K562 (cell line): ENCODE data around the gene WEE1. TPM values are rescaled to one million over a fixed set of nuclear protein-coding genes. Genes with fewer than 3 reads are reported as not detected.
A peak's percentile ranks its signal among the peaks of the same experiment; 100 is the strongest.

ENCODE experiments used
- ATAC-seq: fragments of 200-7000 bp; cut with Tn5 transposase; 3 replicates; pipeline ENCODE4 v1.9.1; 2020; ENCODE audit warnings: moderate library complexity
- BruUV-seq: library from RNA; stranded (reverse); fragments of 400-500 nt; replicated peaks from 2 replicates; lab custom pipeline; 2021; lab: Mats Ljungman, UMichigan
- CTCF ChIA-PET: fragments of 300-600 bp; formaldehyde crosslinking; extraction: SDS; loops from one replicate; lab custom pipeline; 2021; ENCODE audit warnings: low intra/inter-chr PET ratio; lab: Yijun Ruan, JAX
- POLR2A ChIA-PET: fragments of 300-600, 350-650 bp; sonication (Branson Sonifier 250); formaldehyde crosslinking; extraction: SDS; loops from one replicate; lab custom pipeline; 2021; ENCODE audit warnings: antibody characterized with exemption, inconsistent platforms; lab: Yijun Ruan, JAX
- DNase-seq, 4 experiments: peaks; one replicate each; pipeline versions ENCODE4 v3.0.0 to v3.0.0-alpha.2; 2011 to 2018; ENCODE audit warnings: low spot score in 3 of 4, mixed read lengths in 3 of 4; ENCODE audit errors: extremely low read depth in 1 of 4
- FAIRE-seq: peaks from 2 replicates; lab custom pipeline; 2011; peaks lifted over from hg19 to GRCh38; lab: Jason Lieb, UNC
- H2AFZ ChIP-seq: 2 replicates; pipeline ENCODE4 v1.6.0; 2011; ENCODE audit warnings: low read depth, low read length, control low read depth, inconsistent platforms
- H3K27ac ChIP-seq: fragments of 200-600 bp; 3 replicates; pipeline ENCODE4 v1.8.0; 2011; ENCODE audit warnings: low read depth, mild to moderate bottlenecking, control low read depth, inconsistent platforms, low read length, moderate library complexity, mixed read lengths; ENCODE audit errors: extremely low read depth
- H3K27me3 ChIP-seq, 2 experiments: fragments of 300-600 bp in 1 of 2; 2 replicates in 1 of 2; 3 replicates in 1 of 2; pipeline versions ENCODE4 v1.6.0 to v1.8.0; 2011; ENCODE audit warnings: inconsistent platforms in 2 of 2, low read length in 2 of 2, mild to moderate bottlenecking in 1 of 2, mixed read lengths in 1 of 2, moderate library complexity in 1 of 2; ENCODE audit not compliant: control insufficient read depth in 2 of 2, insufficient read depth in 2 of 2
- H3K36me3 ChIP-seq: fragments of 300-600 bp; 3 replicates; pipeline ENCODE4 v1.8.0; 2011; ENCODE audit warnings: mild to moderate bottlenecking, low read length, inconsistent platforms; ENCODE audit not compliant: control insufficient read depth, insufficient read depth
- H3K4me1 ChIP-seq, 2 experiments: fragments of 200-600 bp in 1 of 2; replicated peaks in 1 of 2; 2 replicates in 1 of 2; 3 replicates in 1 of 2; pipeline versions ENCODE4 v1.5.1 to v1.8.0; 2011; ENCODE audit warnings: inconsistent platforms in 2 of 2, low read length in 2 of 2, mild to moderate bottlenecking in 1 of 2, mixed read lengths in 1 of 2, moderate library complexity in 1 of 2; ENCODE audit not compliant: control insufficient read depth in 2 of 2, insufficient read depth in 2 of 2
- H3K4me2 ChIP-seq: 2 replicates; pipeline ENCODE4 v1.6.1; 2011; ENCODE audit warnings: low read length, control low read depth, inconsistent platforms, mixed read lengths; ENCODE audit not compliant: insufficient read depth
- H3K4me3 ChIP-seq: fragments of 200-600 bp; sonication (generic), shearing (Covaris generic); 2 replicates; pipeline ENCODE4 v1.5.1; 2016; ENCODE audit warnings: control low read depth, inconsistent platforms
- H3K79me2 ChIP-seq: fragments of 200-600 bp; 3 replicates; pipeline ENCODE4 v1.8.0; 2011; ENCODE audit warnings: low read length, inconsistent platforms; ENCODE audit not compliant: control insufficient read depth, insufficient read depth
- H3K9ac ChIP-seq, 2 experiments: 2 replicates each; pipeline versions ENCODE4 v1.6.0 to v1.6.1; 2011; ENCODE audit warnings: low read depth in 2 of 2, low read length in 2 of 2, control low read depth in 1 of 2, inconsistent platforms in 1 of 2, mild to moderate bottlenecking in 1 of 2, mixed read lengths in 1 of 2; ENCODE audit not compliant: insufficient read depth in 1 of 2
- H3K9me1 ChIP-seq: one replicate; pipeline ENCODE4 v1.6.0; 2011; ENCODE audit warnings: inconsistent platforms, mild to moderate bottlenecking, low read length, moderate library complexity; ENCODE audit not compliant: control insufficient read depth, insufficient read depth
- H3K9me3 ChIP-seq: replicated peaks from 2 replicates; pipeline ENCODE4 v1.5.1; 2011; ENCODE audit warnings: low read depth, low read length, inconsistent platforms; ENCODE audit not compliant: control insufficient read depth, insufficient read depth
- H4K20me1 ChIP-seq: replicated peaks from 2 replicates; pipeline ENCODE4 v1.6.1; 2011; ENCODE audit warnings: low read length, inconsistent platforms, mixed read lengths; ENCODE audit not compliant: control insufficient read depth, insufficient read depth
- ADNP ChIP-seq: fragments of 200-800 bp; sonication (Bioruptor generic); IDR thresholded peaks from 2 replicates; pipeline ENCODE4 v1.6.1; 2016; ENCODE audit warnings: missing genetic modification characterization, missing compliant biosample characterization
- CCNT2 ChIP-seq: IDR thresholded peaks from 2 replicates; pipeline ENCODE4 v1.6.1; 2011; ENCODE audit warnings: borderline replicate concordance, low read depth, mild to moderate bottlenecking, moderate library complexity, mixed read lengths, low read length; ENCODE audit not compliant: insufficient read length; ENCODE audit errors: extremely low read depth
- ELF1 ChIP-seq: fragments of 200-800 bp; sonication (Bioruptor generic); IDR thresholded peaks from 2 replicates; pipeline ENCODE4 v1.6.1; 2016; ENCODE audit warnings: missing genetic modification characterization, missing compliant biosample characterization
- HDAC8 ChIP-seq: fragments of 450-650 bp; IDR thresholded peaks from 2 replicates; pipeline ENCODE4 v1.6.1; 2016; ENCODE audit warnings: mild to moderate bottlenecking, missing genetic modification characterization, moderate library complexity, missing compliant biosample characterization
- POLR2H ChIP-seq: IDR thresholded peaks from 2 replicates; pipeline ENCODE4 v1.6.1; 2016; ENCODE audit warnings: missing genetic modification characterization, low read depth, mild to moderate bottlenecking, control low read depth, missing compliant biosample characterization, moderate library complexity
- STAG1 ChIP-seq: sonication (generic); formaldehyde crosslinking; IDR thresholded peaks from 2 replicates; pipeline ENCODE4 v1.5.0; 2020; ENCODE audit warnings: missing genetic modification reagents, borderline replicate concordance
- ZBTB17 ChIP-seq: fragments of 450-650 bp; formaldehyde crosslinking; IDR thresholded peaks from 2 replicates; pipeline ENCODE4 v1.4.0; 2020; ENCODE audit warnings: mild to moderate bottlenecking
- ZNF436 ChIP-seq: fragments of 250-450, 450-650 bp; sonication (Bioruptor Pico); formaldehyde crosslinking; IDR thresholded peaks from 2 replicates; pipeline ENCODE4 v1.7.0; 2020; ENCODE audit warnings: mild to moderate bottlenecking
- ZNF445 ChIP-seq: fragments of 250-450 bp; sonication (Bioruptor Pico); IDR thresholded peaks from 2 replicates; pipeline ENCODE4 v1.4.0; 2020; ENCODE audit warnings: low read depth, mild to moderate bottlenecking, moderate library complexity
- WGBS: fragments of 100-300 bp; shearing (Covaris generic); methylation state at CpG from one replicate; pipeline ENCODE4 v1.1.6; 2016; ENCODE audit warnings: low coverage, mixed read lengths; ENCODE audit not compliant: insufficient coverage; ENCODE audit errors: missing lambda C conversion rate; 5-methylcytosine and 5-hydroxymethylcytosine counted together
- in situ Hi-C: fragments of 300-500 bp; cut with MboI; formaldehyde crosslinking; loops from 4 replicates; pipeline ENCODE4 v1.15.0; 2018; ENCODE audit warnings: inconsistent platforms, mixed read lengths
- intact Hi-C: fragments of 100-400 bp; cut with micrococcal nuclease; formaldehyde crosslinking; loops from 2 replicates; pipeline ENCODE4 v1.14.2; 2022
- polyA plus RNA-seq, 8 experiments: library from polyadenylated mRNA; depleted of rRNA in 4 of 8; stranded (reverse) in 5 of 8; unstranded in 3 of 8; fragments of >200 nt; fragmentation: Nextera tagmentation in 2 of 8; fragmentation: Illumina TruSeq in 1 of 8; extraction: Ambion mirVana in 2 of 8; extraction: Trizol in 1 of 8; gene quantifications; 2 replicates each; pipeline versions ENCODE4 v1.2.1 to v1.2.3, GENCODE V29; 2011 to 2014; ENCODE audit warnings: inconsistent platforms in 1 of 8, missing spikeins in 1 of 8
- total RNA-seq, 7 experiments: library from RNA; depleted of rRNA in 6 of 7; stranded (reverse); fragments of >200 nt in 6 of 7; fragmentation: Illumina TruSeq in 2 of 7; extraction: Trizol in 2 of 7; gene quantifications; 2 replicates each; pipeline versions ENCODE4 v1.2.1 to v1.2.3, GENCODE V29; 2011 to 2021; ENCODE audit warnings: low replicate concordance in 1 of 7
- TF ChIP-seq, protein P1 (sequence below), 2 experiments: IDR thresholded peaks; 2 replicates each; pipeline ENCODE4 v1.6.1; 2011; ENCODE audit warnings: borderline replicate concordance in 1 of 2, control low read depth in 1 of 2, low read depth in 1 of 2, low read length in 1 of 2, mild to moderate bottlenecking in 1 of 2, mixed read lengths in 1 of 2, moderate library complexity in 1 of 2; ENCODE audit not compliant: insufficient read depth in 1 of 2, insufficient read length in 1 of 2, poor library complexity in 1 of 2, severe bottlenecking in 1 of 2; ENCODE audit errors: extremely low read depth in 1 of 2
- TF ChIP-seq, protein P2 (sequence below): fragments of 250-450 bp; sonication (Bioruptor Pico); IDR thresholded peaks from 2 replicates; pipeline ENCODE4 v1.4.0; 2020; ENCODE audit warnings: mild to moderate bottlenecking, moderate library complexity
- TF ChIP-seq, protein P3 (sequence below): fragments of 450-650 bp; IDR thresholded peaks from 2 replicates; pipeline ENCODE4 v1.6.1; 2016; ENCODE audit warnings: missing biosample characterization, missing genetic modification characterization

Gene WEE1
- total and polyA plus RNA-seq, 9 of the 15 experiments (the other 6 are each of a cell fraction or from before 2014, with no cell fraction given), result 21.9 to 99.0 (median 67.4) TPM

DNA sequence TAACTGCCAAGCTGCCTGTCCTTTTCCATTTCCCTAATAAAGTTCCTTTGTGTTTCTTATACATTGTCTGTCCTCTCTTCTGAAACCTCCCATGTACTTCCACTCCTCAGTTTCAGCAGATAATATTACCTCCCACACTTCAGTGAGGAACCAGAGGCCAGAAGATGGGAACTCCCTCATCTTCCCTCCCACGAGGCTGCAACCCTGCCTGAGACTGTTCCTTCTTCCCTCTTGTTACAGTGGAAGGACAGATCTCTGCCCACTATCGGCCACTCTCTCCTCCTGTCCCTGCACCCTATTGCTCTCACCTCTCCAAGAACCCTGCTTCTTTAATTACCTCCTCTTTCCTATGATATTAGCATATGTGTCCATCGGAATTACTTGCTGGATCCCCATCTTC, 52.3 kb downstream of the WEE1 start:
- H3K9me3 ChIP-seq, result no peaks in the 10 kb centered on the region
- H3K9ac ChIP-seq, result no peak overlapping the region; a peak in 1 of 4 replicates
- 34% methylated on average over 3 of the region's 3 CpGs for WGBS

More for the DNA sequence above, 52.3 kb downstream of the WEE1 start:
- BruUV-seq, result no TSS peak
- H3K4me2 ChIP-seq, result no peak overlapping the region
- no peak for TF ChIP-seq ZNF436 (CRISPR knock-in tag)
- TF ChIP-seq, protein P1, sequence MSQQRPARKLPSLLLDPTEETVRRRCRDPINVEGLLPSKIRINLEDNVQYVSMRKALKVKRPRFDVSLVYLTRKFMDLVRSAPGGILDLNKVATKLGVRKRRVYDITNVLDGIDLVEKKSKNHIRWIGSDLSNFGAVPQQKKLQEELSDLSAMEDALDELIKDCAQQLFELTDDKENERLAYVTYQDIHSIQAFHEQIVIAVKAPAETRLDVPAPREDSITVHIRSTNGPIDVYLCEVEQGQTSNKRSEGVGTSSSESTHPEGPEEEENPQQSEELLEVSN (IDR thresholded peaks at IDR 0.05; ENCODE audit: borderline replicate concordance in 1 of 2, extremely low read depth in 1 of 2, insufficient read depth in 1 of 2, insufficient read length in 1 of 2, low read depth in 1 of 2, low read length in 1 of 2, poor library complexity in 1 of 2, severe bottlenecking in 1 of 2), result no peak
- no peak for TF ChIP-seq HDAC8 (tag)
- TF ChIP-seq ADNP (tag), result no peak
- no peak for TF ChIP-seq STAG1
- TF ChIP-seq, protein P2, sequence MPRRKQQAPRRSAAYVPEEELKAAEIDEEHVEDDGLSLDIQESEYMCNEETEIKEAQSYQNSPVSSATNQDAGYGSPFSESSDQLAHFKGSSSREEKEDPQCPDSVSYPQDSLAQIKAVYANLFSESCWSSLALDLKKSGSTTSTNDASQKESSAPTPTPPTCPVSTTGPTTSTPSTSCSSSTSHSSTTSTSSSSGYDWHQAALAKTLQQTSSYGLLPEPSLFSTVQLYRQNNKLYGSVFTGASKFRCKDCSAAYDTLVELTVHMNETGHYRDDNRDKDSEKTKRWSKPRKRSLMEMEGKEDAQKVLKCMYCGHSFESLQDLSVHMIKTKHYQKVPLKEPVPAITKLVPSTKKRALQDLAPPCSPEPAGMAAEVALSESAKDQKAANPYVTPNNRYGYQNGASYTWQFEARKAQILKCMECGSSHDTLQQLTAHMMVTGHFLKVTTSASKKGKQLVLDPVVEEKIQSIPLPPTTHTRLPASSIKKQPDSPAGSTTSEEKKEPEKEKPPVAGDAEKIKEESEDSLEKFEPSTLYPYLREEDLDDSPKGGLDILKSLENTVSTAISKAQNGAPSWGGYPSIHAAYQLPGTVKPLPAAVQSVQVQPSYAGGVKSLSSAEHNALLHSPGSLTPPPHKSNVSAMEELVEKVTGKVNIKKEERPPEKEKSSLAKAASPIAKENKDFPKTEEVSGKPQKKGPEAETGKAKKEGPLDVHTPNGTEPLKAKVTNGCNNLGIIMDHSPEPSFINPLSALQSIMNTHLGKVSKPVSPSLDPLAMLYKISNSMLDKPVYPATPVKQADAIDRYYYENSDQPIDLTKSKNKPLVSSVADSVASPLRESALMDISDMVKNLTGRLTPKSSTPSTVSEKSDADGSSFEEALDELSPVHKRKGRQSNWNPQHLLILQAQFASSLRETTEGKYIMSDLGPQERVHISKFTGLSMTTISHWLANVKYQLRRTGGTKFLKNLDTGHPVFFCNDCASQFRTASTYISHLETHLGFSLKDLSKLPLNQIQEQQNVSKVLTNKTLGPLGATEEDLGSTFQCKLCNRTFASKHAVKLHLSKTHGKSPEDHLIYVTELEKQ (CRISPR knock-in tag), result no peak
- TF ChIP-seq, protein P3, sequence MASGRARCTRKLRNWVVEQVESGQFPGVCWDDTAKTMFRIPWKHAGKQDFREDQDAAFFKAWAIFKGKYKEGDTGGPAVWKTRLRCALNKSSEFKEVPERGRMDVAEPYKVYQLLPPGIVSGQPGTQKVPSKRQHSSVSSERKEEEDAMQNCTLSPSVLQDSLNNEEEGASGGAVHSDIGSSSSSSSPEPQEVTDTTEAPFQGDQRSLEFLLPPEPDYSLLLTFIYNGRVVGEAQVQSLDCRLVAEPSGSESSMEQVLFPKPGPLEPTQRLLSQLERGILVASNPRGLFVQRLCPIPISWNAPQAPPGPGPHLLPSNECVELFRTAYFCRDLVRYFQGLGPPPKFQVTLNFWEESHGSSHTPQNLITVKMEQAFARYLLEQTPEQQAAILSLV (tag), result no peak
- no peak for TF ChIP-seq ZNF445 (CRISPR knock-in tag)
- TF ChIP-seq ZBTB17 (CRISPR knock-in tag), result no peak
- TF ChIP-seq POLR2H (tag), result no peak
- no peak for TF ChIP-seq CCNT2
- TF ChIP-seq ELF1 (tag), result no peak
- TF ChIP-seq, all 486 proteins: peak for 0
- Histone ChIP-seq H2AFZ (no peak overlapping the region), H3K9me1 (no peaks in the 10 kb centered on the region), H3K79me2 (no peaks in the 10 kb centered on the region), H3K4me1 (peaks cover 4 to 9% of the 10 kb centered on the region in 2 experiments; a peak in 3 of 5 replicates), H3K4me3 (no peak overlapping the region), H3K27ac (no peak overlapping the region), H3K27me3 (no peaks in the 10 kb centered on the region), H4K20me1 (no peaks in the 10 kb centered on the region), H3K36me3 (no peaks in the 10 kb centered on the region)
- DNase-seq (no peak), ATAC-seq (peak; percentile 58), FAIRE-seq (peak; percentile 48)
- POLR2A ChIA-PET, result interaction anchor here (1.9 kb wide), 1 partner anchor 13 kb away, joined by 7 read pairs; no protein-coding TSS in a partner anchor
- intact Hi-C loops (no loop called here), in situ Hi-C loops (no loop called here)
- CTCF ChIA-PET, result no interaction called here
